HL-60 (cell line): ENCODE results near the gene SPATA33.
"Not testable (repeated sequence)": the region's sequence is repeated elsewhere in the genome, so short reads cannot be mapped to it uniquely, and the experiment has no call there.

Source experiments
- DNase-seq, 2 experiments: peaks; one replicate each; pipeline ENCODE4 v3.0.0-alpha.2; 2010 to 2020; ENCODE audit warnings: low read depth in 1 of 2, low spot score in 1 of 2
- H3K27ac ChIP-seq: fragments of 250-450 bp; sonication (Bioruptor Pico); replicated peaks from 2 replicates; pipeline ENCODE4 v1.5.1; 2020; ENCODE audit warnings: mild to moderate bottlenecking, moderate library complexity
- H3K27me3 ChIP-seq: fragments of 250-450 bp; sonication (Bioruptor Pico); 2 replicates; pipeline ENCODE4 v1.5.1; 2021; ENCODE audit warnings: mild to moderate bottlenecking, moderate library complexity; ENCODE audit not compliant: insufficient read depth, poor library complexity, severe bottlenecking
- H3K4me3 ChIP-seq: replicated peaks from 2 replicates; pipeline ENCODE4 v1.5.1; 2011; ENCODE audit warnings: mild to moderate bottlenecking, control low read depth, low read length; ENCODE audit not compliant: insufficient read depth
- GABPA ChIP-seq: IDR thresholded peaks from 2 replicates; pipeline ENCODE4 v1.6.1; 2012; ENCODE audit warnings: low read depth
- POLR2AphosphoS5 ChIP-seq: IDR thresholded peaks from 2 replicates; pipeline ENCODE4 v1.6.1; 2012; ENCODE audit warnings: low read depth
- SPI1 ChIP-seq: IDR thresholded peaks from 2 replicates; pipeline ENCODE4 v1.6.1; 2012; ENCODE audit warnings: low read depth, mild to moderate bottlenecking, borderline replicate concordance
- TF ChIP-seq, protein P1 (sequence below): IDR thresholded peaks from one replicate; pipeline ENCODE4 v1.5.1; 2011; ENCODE audit warnings: low read length, control low read depth, inconsistent platforms; ENCODE audit not compliant: insufficient read depth
- TF ChIP-seq, protein P2 (sequence below): IDR thresholded peaks from 2 replicates; pipeline ENCODE4 v1.6.1; 2012; ENCODE audit warnings: low read depth; ENCODE audit not compliant: insufficient replicate concordance

Gene SPATA33

DNA sequence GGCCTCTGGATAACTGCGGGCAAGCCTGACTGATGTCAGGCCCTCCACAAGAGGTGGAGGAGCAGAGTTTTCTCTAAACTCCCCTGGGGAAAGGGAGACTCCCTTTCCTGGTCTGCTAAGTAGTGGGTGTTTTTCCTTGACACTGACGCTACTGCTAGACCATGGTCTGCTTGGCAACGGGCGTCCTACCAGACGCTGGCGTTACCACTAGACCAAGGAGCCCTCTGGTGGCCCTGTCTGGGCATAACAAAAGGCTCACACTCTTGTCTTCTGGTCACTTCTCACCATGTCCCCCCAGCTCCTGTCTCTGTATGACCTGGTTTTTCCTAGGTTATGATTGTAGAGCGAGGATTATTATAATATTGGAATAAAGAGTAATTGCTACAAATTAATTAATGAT lies 9.4 kb downstream of the SPATA33 start:
- TF ChIP-seq, protein P1, sequence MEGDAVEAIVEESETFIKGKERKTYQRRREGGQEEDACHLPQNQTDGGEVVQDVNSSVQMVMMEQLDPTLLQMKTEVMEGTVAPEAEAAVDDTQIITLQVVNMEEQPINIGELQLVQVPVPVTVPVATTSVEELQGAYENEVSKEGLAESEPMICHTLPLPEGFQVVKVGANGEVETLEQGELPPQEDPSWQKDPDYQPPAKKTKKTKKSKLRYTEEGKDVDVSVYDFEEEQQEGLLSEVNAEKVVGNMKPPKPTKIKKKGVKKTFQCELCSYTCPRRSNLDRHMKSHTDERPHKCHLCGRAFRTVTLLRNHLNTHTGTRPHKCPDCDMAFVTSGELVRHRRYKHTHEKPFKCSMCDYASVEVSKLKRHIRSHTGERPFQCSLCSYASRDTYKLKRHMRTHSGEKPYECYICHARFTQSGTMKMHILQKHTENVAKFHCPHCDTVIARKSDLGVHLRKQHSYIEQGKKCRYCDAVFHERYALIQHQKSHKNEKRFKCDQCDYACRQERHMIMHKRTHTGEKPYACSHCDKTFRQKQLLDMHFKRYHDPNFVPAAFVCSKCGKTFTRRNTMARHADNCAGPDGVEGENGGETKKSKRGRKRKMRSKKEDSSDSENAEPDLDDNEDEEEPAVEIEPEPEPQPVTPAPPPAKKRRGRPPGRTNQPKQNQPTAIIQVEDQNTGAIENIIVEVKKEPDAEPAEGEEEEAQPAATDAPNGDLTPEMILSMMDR: peak; percentile 9
- H3K27ac ChIP-seq, H3K27me3 ChIP-seq, H3K4me3 ChIP-seq: not testable (repeated sequence)
- DNase-seq: peak; percentile 7 to 54

DNA sequence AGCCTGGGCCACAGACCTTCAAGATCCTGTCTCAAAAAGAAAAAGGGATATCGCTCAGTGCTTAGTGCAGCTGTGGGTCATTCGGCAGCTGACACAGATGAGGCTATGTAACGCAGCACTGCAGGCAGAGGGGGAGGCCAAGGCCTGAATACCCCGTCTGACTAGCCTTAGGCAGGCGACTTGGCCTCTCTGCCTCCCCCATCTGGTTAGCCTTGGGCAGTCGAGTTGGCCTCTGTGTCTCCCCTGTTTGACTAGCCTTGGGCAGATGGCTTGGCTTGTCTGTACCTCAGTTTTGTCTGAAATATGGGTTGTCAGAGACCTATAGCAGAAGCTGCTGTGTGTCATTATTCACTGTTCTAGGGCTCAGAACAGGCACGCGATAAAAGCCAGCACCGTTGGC lies 10.0 kb downstream of the SPATA33 start:
- TF ChIP-seq SPI1 (no peak), GABPA (no peak), POLR2AphosphoS5 (no peak)
- TF ChIP-seq, protein P1: no peak
- TF ChIP-seq, protein P2, sequence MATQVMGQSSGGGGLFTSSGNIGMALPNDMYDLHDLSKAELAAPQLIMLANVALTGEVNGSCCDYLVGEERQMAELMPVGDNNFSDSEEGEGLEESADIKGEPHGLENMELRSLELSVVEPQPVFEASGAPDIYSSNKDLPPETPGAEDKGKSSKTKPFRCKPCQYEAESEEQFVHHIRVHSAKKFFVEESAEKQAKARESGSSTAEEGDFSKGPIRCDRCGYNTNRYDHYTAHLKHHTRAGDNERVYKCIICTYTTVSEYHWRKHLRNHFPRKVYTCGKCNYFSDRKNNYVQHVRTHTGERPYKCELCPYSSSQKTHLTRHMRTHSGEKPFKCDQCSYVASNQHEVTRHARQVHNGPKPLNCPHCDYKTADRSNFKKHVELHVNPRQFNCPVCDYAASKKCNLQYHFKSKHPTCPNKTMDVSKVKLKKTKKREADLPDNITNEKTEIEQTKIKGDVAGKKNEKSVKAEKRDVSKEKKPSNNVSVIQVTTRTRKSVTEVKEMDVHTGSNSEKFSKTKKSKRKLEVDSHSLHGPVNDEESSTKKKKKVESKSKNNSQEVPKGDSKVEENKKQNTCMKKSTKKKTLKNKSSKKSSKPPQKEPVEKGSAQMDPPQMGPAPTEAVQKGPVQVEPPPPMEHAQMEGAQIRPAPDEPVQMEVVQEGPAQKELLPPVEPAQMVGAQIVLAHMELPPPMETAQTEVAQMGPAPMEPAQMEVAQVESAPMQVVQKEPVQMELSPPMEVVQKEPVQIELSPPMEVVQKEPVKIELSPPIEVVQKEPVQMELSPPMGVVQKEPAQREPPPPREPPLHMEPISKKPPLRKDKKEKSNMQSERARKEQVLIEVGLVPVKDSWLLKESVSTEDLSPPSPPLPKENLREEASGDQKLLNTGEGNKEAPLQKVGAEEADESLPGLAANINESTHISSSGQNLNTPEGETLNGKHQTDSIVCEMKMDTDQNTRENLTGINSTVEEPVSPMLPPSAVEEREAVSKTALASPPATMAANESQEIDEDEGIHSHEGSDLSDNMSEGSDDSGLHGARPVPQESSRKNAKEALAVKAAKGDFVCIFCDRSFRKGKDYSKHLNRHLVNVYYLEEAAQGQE: no peak
- no peak for DNase-seq
- Histone ChIP-seq H3K27ac (no peak overlapping the region), H3K27me3 (no peaks in the 10 kb centered on the region), H3K4me3 (no peak overlapping the region)

DNA sequence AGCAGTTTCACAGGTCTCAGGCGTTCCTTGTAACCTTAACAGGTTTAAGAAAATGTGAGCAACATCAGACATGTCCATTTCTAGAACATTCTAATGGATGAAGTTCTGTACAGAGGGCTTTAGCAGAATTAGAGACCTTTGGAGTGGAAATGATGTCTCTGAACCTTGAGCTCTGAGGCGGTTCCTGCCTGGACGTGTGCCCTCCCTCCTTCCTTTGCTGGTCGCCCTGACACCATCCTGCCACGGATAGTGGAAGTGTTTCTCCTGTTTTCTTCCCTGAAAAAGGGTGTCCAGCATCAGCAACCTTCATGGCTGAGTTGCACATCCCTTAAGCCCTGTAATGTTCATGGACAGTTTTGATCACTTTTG lies 11.1 kb downstream of the SPATA33 start:
- H3K4me3 ChIP-seq: no peak overlapping the region

More for the DNA sequence above, 11.1 kb downstream of the SPATA33 start:
- Histone ChIP-seq H3K27ac (no peak overlapping the region), H3K27me3 (no peaks in the 10 kb centered on the region)
- TF ChIP-seq SPI1 (no peak), POLR2AphosphoS5 (no peak), GABPA (no peak)
- TF ChIP-seq, protein P2: no peak
- TF ChIP-seq, protein P1: no peak
- DNase-seq: no peak
